Smooth muscle cell (in vitro differentiated cells): ENCODE measurements around the gene TINCR. TPM values are rescaled to one million over a fixed set of nuclear protein-coding genes. Genes with fewer than 3 reads are reported as not detected.

Experiments
- DNase-seq: peaks from one replicate; lab custom pipeline; 2025; ENCODE audit not compliant: unreplicated experiment; lab: John Stamatoyannopoulos, UW
- H2AFZ ChIP-seq: fragments of 200-600 bp; sonication (generic); 2 replicates; pipeline ENCODE4 v1.6.0; 2016; ENCODE audit warnings: antibody characterized with exemption, low read depth, mild to moderate bottlenecking
- H3F3A ChIP-seq: fragments of 200-600 bp; sonication (generic); 2 replicates; pipeline ENCODE4 v1.6.0; 2017; ENCODE audit warnings: antibody characterized with exemption, low read depth
- H3K27ac ChIP-seq: fragments of 200-600 bp; sonication (generic); 2 replicates; pipeline ENCODE4 v1.5.1; 2016; ENCODE audit warnings: low read depth, mild to moderate bottlenecking
- H3K27me3 ChIP-seq: fragments of 200-600 bp; sonication (generic); 2 replicates; pipeline ENCODE4 v1.6.1; 2016; ENCODE audit warnings: low read depth, mild to moderate bottlenecking
- H3K36me3 ChIP-seq: fragments of 200-600 bp; sonication (generic); 2 replicates; pipeline ENCODE4 v1.5.1; 2016; ENCODE audit warnings: low read depth
- H3K4me1 ChIP-seq: fragments of 200-600 bp; sonication (generic); 2 replicates; pipeline ENCODE4 v1.5.1; 2016; ENCODE audit warnings: low read depth
- H3K4me2 ChIP-seq: fragments of 200-600 bp; sonication (generic); 2 replicates; pipeline ENCODE4 v1.6.0; 2016; ENCODE audit warnings: mild to moderate bottlenecking
- H3K4me3 ChIP-seq: fragments of 200-600 bp; sonication (generic); 2 replicates; pipeline ENCODE4 v1.5.1; 2016; ENCODE audit warnings: mild to moderate bottlenecking
- H3K79me2 ChIP-seq: fragments of 200-600 bp; sonication (generic); 2 replicates; pipeline ENCODE4 v1.6.0; 2016; ENCODE audit warnings: low read depth, mild to moderate bottlenecking
- H3K9ac ChIP-seq: fragments of 200-600 bp; sonication (generic); 2 replicates; pipeline ENCODE4 v1.6.0; 2016; ENCODE audit warnings: low read depth
- H3K9me3 ChIP-seq: fragments of 200-600 bp; sonication (generic); replicated peaks from 2 replicates; pipeline ENCODE4 v1.5.1; 2016; ENCODE audit warnings: low read depth
- H4K20me1 ChIP-seq: fragments of 200-600 bp; sonication (generic); 2 replicates; pipeline ENCODE4 v1.6.0; 2016; ENCODE audit warnings: low read depth
- WGBS: methylation state at CpG from one replicate; pipeline ENCODE4 v1.1.7; 2016; ENCODE audit warnings: low lambda C conversion rate; 5-methylcytosine and 5-hydroxymethylcytosine counted together
- polyA plus RNA-seq: library from polyadenylated mRNA; unstranded; fragments of >200 nt; fragmentation: Nextera tagmentation; extraction: Ambion mirVana; gene quantifications from 2 replicates; pipeline ENCODE4 v1.2.1, GENCODE V29; 2016
- total RNA-seq: library from RNA; depleted of rRNA; stranded (reverse); fragments of >200 nt; gene quantifications from 2 replicates; pipeline ENCODE4 v1.2.3, GENCODE V29; 2014
- TF ChIP-seq, protein P1 (sequence below): fragments of 200-600 bp; sonication (generic); IDR thresholded peaks from 2 replicates; pipeline ENCODE4 v1.5.1; 2017; ENCODE audit warnings: borderline replicate concordance, mild to moderate bottlenecking, antibody characterized with exemption; ENCODE audit not compliant: insufficient read depth, poor library complexity, severe bottlenecking

Gene TINCR
- total and polyA plus RNA-seq, 2 experiments from 2014 or later: 2.2 to 2.9 TPM

DNA sequence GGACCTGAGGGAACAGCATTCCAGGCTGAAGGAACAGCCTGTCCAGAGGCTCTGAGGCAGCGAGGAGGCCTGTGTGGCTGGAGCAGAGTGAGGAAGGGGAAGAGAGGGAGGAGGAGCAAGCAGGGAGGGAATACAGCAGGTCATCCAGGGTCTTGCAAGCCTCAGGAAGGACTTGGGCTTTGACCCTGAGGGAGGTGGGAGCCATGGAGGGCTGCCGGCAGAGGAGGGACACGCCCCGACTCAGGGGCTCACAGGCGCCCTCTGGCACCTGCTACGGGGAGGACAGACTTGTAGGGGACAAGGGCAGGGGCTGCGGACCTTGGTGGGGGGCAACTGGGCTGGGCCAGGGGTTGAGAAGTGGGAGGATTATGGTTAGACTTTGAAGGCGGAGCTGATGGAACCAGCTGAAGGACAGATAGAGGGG is 4.7 kb downstream of the TINCR start:
- Histone ChIP-seq H2AFZ (no peak overlapping the region), H3K27ac (no peak overlapping the region), H3K79me2 (no peaks in the 10 kb centered on the region), H3K27me3 (peaks cover 26% of the 10 kb centered on the region), H3K9me3 (no peaks in the 10 kb centered on the region), H3K4me2 (no peak overlapping the region), H4K20me1 (no peaks in the 10 kb centered on the region), H3K4me3 (no peak overlapping the region), H3K4me1 (no peaks in the 10 kb centered on the region), H3K9ac (no peak overlapping the region), H3F3A (no peaks in the 10 kb centered on the region), H3K36me3 (no peaks in the 10 kb centered on the region)
- no peak for DNase-seq
- TF ChIP-seq, protein P1, sequence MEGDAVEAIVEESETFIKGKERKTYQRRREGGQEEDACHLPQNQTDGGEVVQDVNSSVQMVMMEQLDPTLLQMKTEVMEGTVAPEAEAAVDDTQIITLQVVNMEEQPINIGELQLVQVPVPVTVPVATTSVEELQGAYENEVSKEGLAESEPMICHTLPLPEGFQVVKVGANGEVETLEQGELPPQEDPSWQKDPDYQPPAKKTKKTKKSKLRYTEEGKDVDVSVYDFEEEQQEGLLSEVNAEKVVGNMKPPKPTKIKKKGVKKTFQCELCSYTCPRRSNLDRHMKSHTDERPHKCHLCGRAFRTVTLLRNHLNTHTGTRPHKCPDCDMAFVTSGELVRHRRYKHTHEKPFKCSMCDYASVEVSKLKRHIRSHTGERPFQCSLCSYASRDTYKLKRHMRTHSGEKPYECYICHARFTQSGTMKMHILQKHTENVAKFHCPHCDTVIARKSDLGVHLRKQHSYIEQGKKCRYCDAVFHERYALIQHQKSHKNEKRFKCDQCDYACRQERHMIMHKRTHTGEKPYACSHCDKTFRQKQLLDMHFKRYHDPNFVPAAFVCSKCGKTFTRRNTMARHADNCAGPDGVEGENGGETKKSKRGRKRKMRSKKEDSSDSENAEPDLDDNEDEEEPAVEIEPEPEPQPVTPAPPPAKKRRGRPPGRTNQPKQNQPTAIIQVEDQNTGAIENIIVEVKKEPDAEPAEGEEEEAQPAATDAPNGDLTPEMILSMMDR: no peak
- WGBS: 60% methylated on average over 8 of the region's 8 CpGs

- H3K9me3 ChIP-seq: no peaks in the 10 kb centered on the region
- TF ChIP-seq, protein P1: no peak
- no peak overlapping the region for H3K9ac ChIP-seq
- no peak overlapping the region for H3K27ac ChIP-seq
- H3K4me1 ChIP-seq: no peaks in the 10 kb centered on the region
- no peaks in the 10 kb centered on the region for H3K36me3 ChIP-seq
- H2AFZ ChIP-seq: no peak overlapping the region
- H3K4me3 ChIP-seq: no peak overlapping the region
- WGBS: 92% methylated on average over 7 of the region's 7 CpGs
- no peaks in the 10 kb centered on the region for H3K79me2 ChIP-seq
- no peak for DNase-seq
- peaks cover 20% of the 10 kb centered on the region for H3K27me3 ChIP-seq
- H4K20me1 ChIP-seq: no peaks in the 10 kb centered on the region
- no peak overlapping the region for H3K4me2 ChIP-seq
- H3F3A ChIP-seq: no peaks in the 10 kb centered on the region
These were observed 5.5 kb downstream of the TINCR start for GRCh38 chr19:5562280-5562679.

DNA sequence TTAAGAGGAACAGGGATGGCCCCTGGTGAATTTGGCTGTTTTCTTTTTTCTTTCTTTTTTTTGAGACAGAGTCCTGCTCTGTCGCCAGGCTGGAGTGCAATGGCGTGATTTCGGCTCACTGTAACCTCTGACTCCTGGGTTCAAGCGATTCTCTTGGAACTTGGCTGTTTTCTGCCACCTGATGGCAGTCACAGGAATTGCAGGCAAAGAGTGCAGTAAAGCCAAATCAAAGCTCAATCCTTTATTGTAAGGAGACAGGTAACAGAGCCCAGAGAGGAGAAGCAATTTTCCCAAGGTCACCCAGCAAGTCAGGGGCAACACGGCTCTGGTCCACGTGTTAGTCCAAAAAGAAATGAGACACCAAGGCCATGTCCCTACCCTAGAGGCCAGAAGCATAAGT is 6.2 kb downstream of the TINCR start:
- Histone ChIP-seq H3K36me3 (no peaks in the 10 kb centered on the region), H3K4me3 (no peak overlapping the region), H3K4me1 (no peaks in the 10 kb centered on the region), H3K9ac (no peak overlapping the region), H3F3A (no peaks in the 10 kb centered on the region), H3K27ac (no peak overlapping the region), H3K27me3 (peaks cover 13% of the 10 kb centered on the region), H4K20me1 (no peaks in the 10 kb centered on the region), H3K79me2 (no peaks in the 10 kb centered on the region), H3K9me3 (no peaks in the 10 kb centered on the region), H3K4me2 (no peak overlapping the region), H2AFZ (no peak overlapping the region)
- DNase-seq: no peak
- 85% methylated on average over 6 of the region's 6 CpGs for WGBS
- TF ChIP-seq, protein P1: peak; percentile 48

GRCh38 chr19:5560156-5560555 is 7.6 kb downstream of the TINCR start:
- Histone ChIP-seq H3K4me3 (no peak overlapping the region), H3K36me3 (no peaks in the 10 kb centered on the region), H3F3A (no peaks in the 10 kb centered on the region), H3K4me1 (no peaks in the 10 kb centered on the region), H3K9me3 (no peaks in the 10 kb centered on the region), H2AFZ (no peak overlapping the region), H3K9ac (no peak overlapping the region), H4K20me1 (no peaks in the 10 kb centered on the region), H3K79me2 (no peaks in the 10 kb centered on the region), H3K27ac (no peak overlapping the region), H3K27me3 (no peaks in the 10 kb centered on the region), H3K4me2 (no peak overlapping the region)
- TF ChIP-seq, protein P1: no peak
- WGBS: 84% methylated on average over 19 of the region's 19 CpGs
- DNase-seq: no peak
